Activated CD8-positive, alpha-beta T cell treated with anti-CD3 and anti-CD28 coated beads, Interleukin-2, amount 10 ng/mL, durations not matched to agents 7 days and 5 days (primary cell): ENCODE results near the gene HELQ. TPM values are rescaled to one million over a fixed set of nuclear protein-coding genes. Genes with fewer than 3 reads are reported as not detected.
"Not testable (repeated sequence)": the region's sequence is repeated elsewhere in the genome, so short reads cannot be mapped to it uniquely, and the experiment has no call there.

Experiments used
- ATAC-seq: fragments of 150-1000 bp; cut with Tn5 transposase; one replicate; pipeline ENCODE4 v1.10.0; 2021; ENCODE audit warnings: moderate library complexity
- CTCF ChIA-PET: fragments of 350-600 bp; sonication (Branson Sonifier 250); formaldehyde crosslinking; loops from one replicate; lab custom pipeline; 2021; ENCODE audit warnings: antibody characterized with exemption; lab: Charles Lee
- POLR2A ChIA-PET: fragments of 350-600 bp; sonication (Branson Sonifier 250); formaldehyde crosslinking; loops from one replicate; lab custom pipeline; 2021; ENCODE audit warnings: antibody characterized with exemption; lab: Charles Lee
- DNase-seq: peaks from one replicate; pipeline ENCODE4 v3.0.0-alpha.2; 2020
- H3K27ac Mint-ChIP-seq: one replicate; pipeline ENCODE4 v1.8.0; 2021; ENCODE audit warnings: mild to moderate bottlenecking, mixed read lengths
- H3K27me3 Mint-ChIP-seq: one replicate; pipeline ENCODE4 v1.8.0; 2021; ENCODE audit warnings: low read depth, mixed read lengths
- H3K36me3 Mint-ChIP-seq: one replicate; pipeline ENCODE4 v1.8.0; 2021; ENCODE audit warnings: low read depth, mixed read lengths
- H3K4me1 Mint-ChIP-seq: one replicate; pipeline ENCODE4 v1.8.0; 2021; ENCODE audit warnings: low read depth, mixed read lengths
- H3K4me3 Mint-ChIP-seq: one replicate; pipeline ENCODE4 v1.8.0; 2021; ENCODE audit warnings: mild to moderate bottlenecking, mixed read lengths
- H3K9me3 Mint-ChIP-seq: one replicate; pipeline ENCODE4 v1.8.0; 2022; ENCODE audit warnings: mixed read lengths; ENCODE audit not compliant: insufficient read depth
- total RNA-seq, 2 experiments: library from RNA; stranded (reverse); gene quantifications; one replicate each; pipeline ENCODE4 v1.2.3, GENCODE V29; 2021

HELQ gene
- total RNA-seq, 2 experiments from 2014 or later, result 17.5 to 18.6 TPM

- DNase-seq, result no peak
- Mint-ChIP-seq H3K27ac (no peak overlapping the region), H3K4me1 (no peaks in the 10 kb centered on the region), H3K9me3 (no peaks in the 10 kb centered on the region), H3K4me3 (no peak overlapping the region), H3K36me3 (peaks cover 36% of the 10 kb centered on the region), H3K27me3 (no peaks in the 10 kb centered on the region)
- ChIA-PET CTCF (interaction anchor here (2.0 kb wide), 1 partner anchor 56 kb away, joined by 5 read pairs; no protein-coding TSS in a partner anchor), POLR2A (no interaction called here)
- no peak for ATAC-seq
Measured at GRCh38 chr4:83418211-83418610, 37.4 kb downstream of the HELQ start.

- no peaks in the 10 kb centered on the region for H3K4me1 Mint-ChIP-seq
- peaks cover 37% of the 10 kb centered on the region for H3K36me3 Mint-ChIP-seq
- H3K4me3 Mint-ChIP-seq, result no peak overlapping the region
- ChIA-PET CTCF (no interaction called here), POLR2A (no interaction called here)
- no peaks in the 10 kb centered on the region for H3K9me3 Mint-ChIP-seq
- no peaks in the 10 kb centered on the region for H3K27me3 Mint-ChIP-seq
- DNase-seq (no peak), ATAC-seq (no peak)
- H3K27ac Mint-ChIP-seq, result peak overlapping the region; percentile 30
Measured at GRCh38 chr4:83417566-83417965, 38.1 kb downstream of the HELQ start.

- no peaks in the 10 kb centered on the region for H3K9me3 Mint-ChIP-seq
- H3K36me3 Mint-ChIP-seq, result peaks cover 39% of the 10 kb centered on the region
- POLR2A ChIA-PET, result interaction anchor here (0.8 to 0.9 kb wide), 2 partner anchors 9 kb away, joined by 3 to 4 read pairs; no protein-coding TSS in a partner anchor
- no peaks in the 10 kb centered on the region for H3K27me3 Mint-ChIP-seq
- H3K27ac Mint-ChIP-seq, result no peak overlapping the region
- H3K4me3 Mint-ChIP-seq, result no peak overlapping the region
- ATAC-seq (no peak), DNase-seq (no peak)
- H3K4me1 Mint-ChIP-seq, result no peaks in the 10 kb centered on the region
- CTCF ChIA-PET, result interaction anchor here (0.7 kb wide), 1 partner anchor 20 kb away, joined by 3 read pairs; no protein-coding TSS in a partner anchor
Measured at GRCh38 chr4:83413676-83414075, 41.9 kb downstream of the HELQ start.

GRCh38 chr4:83408908-83409307 lies 46.7 kb downstream of the HELQ start:
- H3K9me3 Mint-ChIP-seq, result no peaks in the 10 kb centered on the region
- H3K27me3 Mint-ChIP-seq, result no peaks in the 10 kb centered on the region
- no peaks in the 10 kb centered on the region for H3K4me1 Mint-ChIP-seq
- ChIA-PET CTCF (interaction anchor here (1.0 kb wide), 1 partner anchor 10 kb away, joined by 3 read pairs; no protein-coding TSS in a partner anchor), POLR2A (no interaction called here)
- no peak for DNase-seq
- no peak for ATAC-seq
- H3K27ac Mint-ChIP-seq, result no peak overlapping the region
- no peak overlapping the region for H3K4me3 Mint-ChIP-seq
- H3K36me3 Mint-ChIP-seq, result peaks cover 29% of the 10 kb centered on the region

GRCh38 chr4:83405844-83406816 lies 49.5 kb downstream of the HELQ start:
- H3K9me3 Mint-ChIP-seq, result no peaks in the 10 kb centered on the region
- no peak for DNase-seq
- peaks cover 6% of the 10 kb centered on the region for H3K4me1 Mint-ChIP-seq
- H3K27ac Mint-ChIP-seq, result no peak overlapping the region
- no peak for ATAC-seq
- ChIA-PET POLR2A (no interaction called here), CTCF (no interaction called here)
- H3K4me3 Mint-ChIP-seq, result no peak overlapping the region
- H3K36me3 Mint-ChIP-seq, result peaks cover 23% of the 10 kb centered on the region
- no peaks in the 10 kb centered on the region for H3K27me3 Mint-ChIP-seq

GRCh38 chr4:83398158-83398557 lies 57.5 kb downstream of the HELQ start:
- H3K9me3 Mint-ChIP-seq, H3K27me3 Mint-ChIP-seq, ATAC-seq, H3K4me3 Mint-ChIP-seq, H3K27ac Mint-ChIP-seq, DNase-seq, CTCF ChIA-PET, H3K4me1 Mint-ChIP-seq: not testable (repeated sequence)
- POLR2A ChIA-PET, result interaction anchor here (0.6 kb wide), 1 partner anchor 32 kb away, joined by 3 read pairs; no protein-coding TSS in a partner anchor
- H3K36me3 Mint-ChIP-seq, result peaks cover 13% of the 10 kb centered on the region

- H3K4me1 Mint-ChIP-seq, result peaks cover 3% of the 10 kb centered on the region
- peaks cover under 1% of the 10 kb centered on the region for H3K36me3 Mint-ChIP-seq
- H3K4me3 Mint-ChIP-seq, result no peak overlapping the region
- H3K27me3 Mint-ChIP-seq, result no peaks in the 10 kb centered on the region
- no peaks in the 10 kb centered on the region for H3K9me3 Mint-ChIP-seq
- ChIA-PET POLR2A (no interaction called here), CTCF (interaction anchor here (0.6 kb wide), 1 partner anchor 20 kb away, joined by 3 read pairs; no protein-coding TSS in a partner anchor)
- no peak overlapping the region for H3K27ac Mint-ChIP-seq
- DNase-seq, result no peak
- no peak for ATAC-seq
Measured at GRCh38 chr4:83393908-83394307, 61.7 kb downstream of the HELQ start.

- DNase-seq (no peak), ATAC-seq (no peak)
- H3K27me3 Mint-ChIP-seq, result no peaks in the 10 kb centered on the region
- H3K27ac Mint-ChIP-seq, result no peak overlapping the region
- ChIA-PET POLR2A (no interaction called here), CTCF (interaction anchor here (0.8 kb wide), 1 partner anchor 23 kb away, joined by 3 read pairs; no protein-coding TSS in a partner anchor)
- peaks cover 4% of the 10 kb centered on the region for H3K36me3 Mint-ChIP-seq
- H3K4me3 Mint-ChIP-seq, result no peak overlapping the region
- H3K9me3 Mint-ChIP-seq, result no peaks in the 10 kb centered on the region
- H3K4me1 Mint-ChIP-seq, result peaks cover 17% of the 10 kb centered on the region
Measured at GRCh38 chr4:83392562-83392961, 63.1 kb downstream of the HELQ start.

GRCh38 chr4:83390944-83391343 lies 64.7 kb downstream of the HELQ start:
- POLR2A ChIA-PET, result interaction anchor here (1.0 kb wide), 1 partner anchor 111 kb away, joined by 3 read pairs; no protein-coding TSS in a partner anchor
- H3K27ac Mint-ChIP-seq, result no peak overlapping the region
- H3K27me3 Mint-ChIP-seq, result no peaks in the 10 kb centered on the region
- ATAC-seq (no peak), DNase-seq (no peak)
- no peaks in the 10 kb centered on the region for H3K9me3 Mint-ChIP-seq
- H3K4me3 Mint-ChIP-seq, result no peak overlapping the region
- H3K36me3 Mint-ChIP-seq, result peaks cover 4% of the 10 kb centered on the region
- CTCF ChIA-PET, result interaction anchor here (5.3 kb wide), 1 partner anchor 108 kb away, joined by 82 read pairs; the partner anchor contains the start of gene COQ2
- H3K4me1 Mint-ChIP-seq, result peaks cover 18% of the 10 kb centered on the region

- no peak overlapping the region for H3K4me3 Mint-ChIP-seq
- ATAC-seq (no peak), DNase-seq (no peak)
- H3K27ac Mint-ChIP-seq, result no peak overlapping the region
- H3K9me3 Mint-ChIP-seq, result no peaks in the 10 kb centered on the region
- POLR2A ChIA-PET, result interaction anchor here (1.0 kb wide), 1 partner anchor 110 kb away, joined by 3 read pairs; no protein-coding TSS in a partner anchor
- CTCF ChIA-PET, result interaction anchor here (0.8 to 5.3 kb wide), 3 partner anchors 31 to 107 kb away, joined by 3 to 82 read pairs (median 3); partner anchors contain the start of gene COQ2
- H3K36me3 Mint-ChIP-seq, result peaks cover 4% of the 10 kb centered on the region
- peaks cover 18% of the 10 kb centered on the region for H3K4me1 Mint-ChIP-seq
- H3K27me3 Mint-ChIP-seq, result no peaks in the 10 kb centered on the region
Measured at GRCh38 chr4:83389756-83390505, 65.7 kb downstream of the HELQ start.

- H3K4me3 Mint-ChIP-seq, result no peak overlapping the region
- POLR2A ChIA-PET, result interaction anchor here (0.7 to 2.4 kb wide), 2 partner anchors 53 to 105 kb away, joined by 3 to 16 read pairs; partner anchors contain the start of gene COQ2
- CTCF ChIA-PET, result interaction anchor here (0.6 to 5.3 kb wide), 17 partner anchors 22 to 378 kb away, joined by 3 to 82 read pairs (median 4); partner anchors contain the start of genes COQ2, HELQ, HPSE and MRPS18C
- H3K36me3 Mint-ChIP-seq, result peaks cover 4% of the 10 kb centered on the region
- ATAC-seq (no peak), DNase-seq (no peak)
- H3K4me1 Mint-ChIP-seq, result peaks cover 18% of the 10 kb centered on the region
- H3K27ac Mint-ChIP-seq, result no peak overlapping the region
- H3K27me3 Mint-ChIP-seq, result no peaks in the 10 kb centered on the region
- peaks cover 3% of the 10 kb centered on the region for H3K9me3 Mint-ChIP-seq
Measured at GRCh38 chr4:83389037-83389720, 66.4 kb downstream of the HELQ start.
